DND-41 (cell line): ENCODE measurements around the gene SYT1.

Experiments used
- ATAC-seq: fragments of 200-7000 bp; cut with Tn5 transposase; 3 replicates; pipeline ENCODE4 v1.9.1; 2021; ENCODE audit warnings: low read depth; ENCODE audit not compliant: insufficient read depth
- DNase-seq: peaks from one replicate; pipeline ENCODE4 v3.0.0-alpha.2; 2020
- H2AFZ ChIP-seq: 2 replicates; pipeline ENCODE4 v1.6.0; 2012; ENCODE audit warnings: low read depth, low read length
- H3K27ac ChIP-seq: 2 replicates; pipeline ENCODE4 v1.5.1; 2012; ENCODE audit warnings: low read length, inconsistent platforms
- H3K27me3 ChIP-seq: fragments of 200-600 bp; sonication (generic); 2 replicates; pipeline ENCODE4 v1.6.0; 2012; ENCODE audit warnings: low read length, mild to moderate bottlenecking, inconsistent platforms; ENCODE audit not compliant: insufficient read depth, poor library complexity
- H3K36me3 ChIP-seq: 2 replicates; pipeline ENCODE4 v1.5.1; 2012; ENCODE audit warnings: low read length, inconsistent platforms; ENCODE audit not compliant: insufficient read depth
- H3K4me1 ChIP-seq: 2 replicates; pipeline ENCODE4 v1.5.1; 2012; ENCODE audit warnings: mild to moderate bottlenecking, low read length; ENCODE audit not compliant: insufficient read depth
- H3K4me2 ChIP-seq: 2 replicates; pipeline ENCODE4 v1.6.0; 2012; ENCODE audit warnings: mild to moderate bottlenecking, moderate library complexity, low read length, inconsistent platforms; ENCODE audit not compliant: insufficient read depth
- H3K4me3 ChIP-seq, 2 experiments: fragments of 200-600 bp in 1 of 2; shearing (Covaris generic) in 1 of 2; 2 replicates each; pipeline ENCODE4 v1.5.1; 2012 to 2016; ENCODE audit warnings: inconsistent platforms in 2 of 2, low read length in 2 of 2, mild to moderate bottlenecking in 2 of 2, low read depth in 1 of 2, moderate library complexity in 1 of 2
- H3K79me2 ChIP-seq: 2 replicates; pipeline ENCODE4 v1.6.0; 2012; ENCODE audit warnings: low read length, inconsistent platforms; ENCODE audit not compliant: insufficient read depth
- H3K9ac ChIP-seq: 2 replicates; pipeline ENCODE4 v1.6.0; 2012; ENCODE audit warnings: low read depth, mild to moderate bottlenecking, inconsistent platforms, low read length, moderate library complexity
- H3K9me3 ChIP-seq: 2 replicates; pipeline ENCODE4 v1.5.1; 2012; ENCODE audit warnings: low read length, moderate library complexity, mild to moderate bottlenecking, inconsistent platforms; ENCODE audit not compliant: insufficient read depth, severe bottlenecking
- H4K20me1 ChIP-seq: 2 replicates; pipeline ENCODE4 v1.6.0; 2012; ENCODE audit warnings: low read length; ENCODE audit not compliant: insufficient read depth
- EZH2 ChIP-seq: IDR thresholded peaks from 3 replicates; pipeline ENCODE4 v1.6.1; 2012; ENCODE audit warnings: borderline replicate concordance, low read depth, mild to moderate bottlenecking, moderate library complexity, low read length, inconsistent platforms; ENCODE audit not compliant: severe bottlenecking
- TF ChIP-seq, protein P1 (sequence below): IDR thresholded peaks from 2 replicates; pipeline ENCODE4 v1.5.1; 2012; ENCODE audit warnings: borderline replicate concordance, low read length, moderate library complexity, mild to moderate bottlenecking; ENCODE audit not compliant: poor library complexity, severe bottlenecking; ENCODE audit errors: extremely low read depth

The SYT1 gene

DNA sequence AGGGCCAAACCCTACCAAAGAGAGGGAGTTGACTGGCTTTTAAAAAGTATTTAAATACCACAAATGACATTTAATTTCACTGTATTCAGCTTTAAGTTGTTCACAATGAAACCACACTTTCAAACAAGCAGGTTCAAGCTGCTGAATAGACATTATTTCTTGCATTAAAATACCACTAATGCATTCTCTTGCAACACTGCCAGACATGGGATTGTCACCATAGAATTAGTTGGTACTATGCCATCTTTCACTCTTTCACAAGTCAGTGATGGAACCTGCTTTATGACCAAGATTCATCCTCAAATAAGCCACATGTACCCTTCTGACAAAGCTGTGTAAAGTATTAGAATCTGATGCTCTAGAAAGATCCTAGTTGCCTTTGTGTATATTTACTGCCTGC, 586.8 kb downstream of the SYT1 start:
- Histone ChIP-seq H2AFZ (no peak overlapping the region), H3K79me2 (no peaks in the 10 kb centered on the region), H3K4me3 (no peak overlapping the region), H4K20me1 (no peaks in the 10 kb centered on the region), H3K4me2 (no peak overlapping the region), H3K4me1 (no peaks in the 10 kb centered on the region), H3K27ac (no peak overlapping the region), H3K9ac (no peak overlapping the region), H3K9me3 (no peaks in the 10 kb centered on the region), H3K36me3 (no peaks in the 10 kb centered on the region), H3K27me3 (no peaks in the 10 kb centered on the region)
- TF ChIP-seq EZH2 = no peak
- TF ChIP-seq, protein P1, sequence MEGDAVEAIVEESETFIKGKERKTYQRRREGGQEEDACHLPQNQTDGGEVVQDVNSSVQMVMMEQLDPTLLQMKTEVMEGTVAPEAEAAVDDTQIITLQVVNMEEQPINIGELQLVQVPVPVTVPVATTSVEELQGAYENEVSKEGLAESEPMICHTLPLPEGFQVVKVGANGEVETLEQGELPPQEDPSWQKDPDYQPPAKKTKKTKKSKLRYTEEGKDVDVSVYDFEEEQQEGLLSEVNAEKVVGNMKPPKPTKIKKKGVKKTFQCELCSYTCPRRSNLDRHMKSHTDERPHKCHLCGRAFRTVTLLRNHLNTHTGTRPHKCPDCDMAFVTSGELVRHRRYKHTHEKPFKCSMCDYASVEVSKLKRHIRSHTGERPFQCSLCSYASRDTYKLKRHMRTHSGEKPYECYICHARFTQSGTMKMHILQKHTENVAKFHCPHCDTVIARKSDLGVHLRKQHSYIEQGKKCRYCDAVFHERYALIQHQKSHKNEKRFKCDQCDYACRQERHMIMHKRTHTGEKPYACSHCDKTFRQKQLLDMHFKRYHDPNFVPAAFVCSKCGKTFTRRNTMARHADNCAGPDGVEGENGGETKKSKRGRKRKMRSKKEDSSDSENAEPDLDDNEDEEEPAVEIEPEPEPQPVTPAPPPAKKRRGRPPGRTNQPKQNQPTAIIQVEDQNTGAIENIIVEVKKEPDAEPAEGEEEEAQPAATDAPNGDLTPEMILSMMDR = no peak
- DNase-seq = no peak
- ATAC-seq = no peak

- no peak overlapping the region for H3K4me2 ChIP-seq
Measured at GRCh38 chr12:79451978-79452377, 587.4 kb downstream of the SYT1 start.

DNA sequence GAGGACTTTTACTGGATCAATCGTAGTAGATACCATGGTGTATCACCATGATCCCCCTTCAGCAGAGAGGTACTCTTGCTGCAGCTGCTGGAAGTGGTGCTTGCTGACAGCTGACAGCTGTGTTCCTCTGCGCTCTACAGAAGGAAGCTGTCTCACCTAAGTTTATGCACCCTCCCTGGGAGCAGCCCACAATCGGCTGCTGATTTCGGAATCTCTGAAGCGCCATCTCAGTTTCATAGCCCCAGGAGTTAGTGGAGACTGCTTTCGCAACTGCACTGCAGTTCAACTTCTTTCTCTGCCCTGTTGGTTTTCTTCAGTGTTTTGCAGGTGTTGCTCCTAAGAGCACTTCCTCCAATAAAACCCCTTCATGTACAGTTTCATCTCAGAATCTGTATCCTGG, 588.3 kb downstream of the SYT1 start:
- Histone ChIP-seq H3K79me2 (no peaks in the 10 kb centered on the region), H2AFZ (no peak overlapping the region), H3K9me3 (no peaks in the 10 kb centered on the region), H3K27me3 (no peaks in the 10 kb centered on the region), H4K20me1 (no peaks in the 10 kb centered on the region), H3K9ac (no peak overlapping the region), H3K27ac (no peak overlapping the region), H3K4me1 (no peaks in the 10 kb centered on the region), H3K4me3 (no peak overlapping the region), H3K4me2 (no peak overlapping the region), H3K36me3 (no peaks in the 10 kb centered on the region)
- DNase-seq (no peak), ATAC-seq (no peak)
- TF ChIP-seq, protein P1 = no peak
- TF ChIP-seq EZH2 = no peak

More at GRCh38 chr12:79451978-79452377, 587.4 kb downstream of the SYT1 start:
- Histone ChIP-seq H3K4me1 (no peaks in the 10 kb centered on the region), H3K79me2 (no peaks in the 10 kb centered on the region), H3K4me3 (no peak overlapping the region), H3K27ac (no peak overlapping the region), H4K20me1 (no peaks in the 10 kb centered on the region), H2AFZ (no peak overlapping the region), H3K36me3 (no peaks in the 10 kb centered on the region), H3K9me3 (no peaks in the 10 kb centered on the region), H3K9ac (no peak overlapping the region), H3K27me3 (no peaks in the 10 kb centered on the region)
- DNase-seq (no peak), ATAC-seq (no peak)
- TF ChIP-seq, protein P1 = no peak
- TF ChIP-seq EZH2 = no peak

DNA sequence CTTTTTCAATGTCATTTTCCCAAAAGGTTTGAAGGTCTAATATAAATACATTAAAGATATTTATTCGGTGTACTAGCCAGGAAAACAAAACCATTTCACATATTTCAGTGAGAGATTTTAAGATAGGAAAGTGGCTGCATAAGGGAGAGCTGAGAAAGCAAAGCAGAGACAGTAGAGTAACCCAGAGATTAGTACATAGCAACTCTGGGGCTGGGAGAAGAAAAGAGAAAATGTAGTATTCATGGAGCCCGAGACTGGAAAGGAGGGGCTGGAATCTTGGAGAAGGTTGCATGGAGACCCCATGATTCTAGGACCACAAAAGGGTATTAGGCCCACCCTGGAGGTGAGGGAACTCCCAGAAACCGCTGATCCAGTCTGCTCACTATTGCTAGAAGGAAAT, 589.2 kb downstream of the SYT1 start:
- H3K4me3 ChIP-seq = no peak overlapping the region
- no peaks in the 10 kb centered on the region for H3K4me1 ChIP-seq
- TF ChIP-seq EZH2 = no peak
- TF ChIP-seq, protein P1 = no peak
- no peaks in the 10 kb centered on the region for H3K9me3 ChIP-seq
- no peaks in the 10 kb centered on the region for H3K36me3 ChIP-seq
- no peaks in the 10 kb centered on the region for H4K20me1 ChIP-seq
- ATAC-seq (no peak), DNase-seq (no peak)
- H3K79me2 ChIP-seq = no peaks in the 10 kb centered on the region
- H3K9ac ChIP-seq = no peak overlapping the region
- no peak overlapping the region for H3K4me2 ChIP-seq
- no peak overlapping the region for H2AFZ ChIP-seq
- no peaks in the 10 kb centered on the region for H3K27me3 ChIP-seq
- no peak overlapping the region for H3K27ac ChIP-seq
